GM21447 (cell line): ENCODE measurements around the gene POLR2J.

Experiments used
- ATAC-seq: cut with Tn5 transposase; IDR thresholded peaks from one replicate; pipeline ENCODE4 v1.9.1; 2021; ENCODE audit not compliant: unreplicated experiment

Gene POLR2J

GRCh38 chr7:102444961-102445673 is 33.6 kb downstream of the POLR2J start:
- peak; percentile 44 for ATAC-seq

DNA sequence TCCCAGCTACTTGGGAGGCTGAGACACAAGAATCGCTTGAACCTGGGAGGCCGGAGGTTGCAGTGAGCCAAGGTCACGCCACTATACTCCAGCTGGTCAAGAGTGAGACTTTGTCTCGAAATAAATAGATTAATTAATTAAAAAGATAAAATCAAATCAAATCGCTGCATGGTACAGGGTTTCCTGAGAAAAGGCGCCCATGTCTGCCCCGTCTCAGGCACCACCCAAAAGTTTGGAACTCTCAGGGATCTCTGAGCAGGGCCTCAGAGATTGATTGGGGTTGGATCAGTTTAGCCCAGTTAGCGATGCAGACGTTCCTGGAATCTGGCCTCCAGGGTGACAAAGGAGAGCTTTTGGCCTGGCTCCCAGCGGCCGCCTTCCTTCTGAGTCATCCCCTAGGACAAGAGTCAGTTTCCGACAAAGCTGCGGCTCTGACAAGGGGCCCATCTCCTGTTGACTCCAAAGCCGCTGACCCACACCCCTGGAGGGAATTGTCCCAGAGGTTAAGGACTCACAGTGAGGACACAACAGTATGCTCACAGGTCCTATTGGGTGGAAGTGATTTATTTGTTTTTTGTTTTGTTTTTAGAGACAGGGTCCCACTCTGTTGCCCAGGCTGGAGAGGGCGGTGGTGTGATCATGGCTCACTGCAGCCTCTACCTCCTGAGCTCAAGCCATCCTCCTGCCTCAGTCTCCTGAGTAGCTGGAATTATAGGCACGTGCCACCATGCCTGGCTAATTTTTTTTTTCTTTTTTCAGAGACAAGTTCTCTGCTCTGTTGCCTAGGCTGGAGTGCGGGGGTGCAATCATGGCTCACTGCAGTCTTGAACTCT is 38.5 kb downstream of the POLR2J start:
- no peak for ATAC-seq

DNA sequence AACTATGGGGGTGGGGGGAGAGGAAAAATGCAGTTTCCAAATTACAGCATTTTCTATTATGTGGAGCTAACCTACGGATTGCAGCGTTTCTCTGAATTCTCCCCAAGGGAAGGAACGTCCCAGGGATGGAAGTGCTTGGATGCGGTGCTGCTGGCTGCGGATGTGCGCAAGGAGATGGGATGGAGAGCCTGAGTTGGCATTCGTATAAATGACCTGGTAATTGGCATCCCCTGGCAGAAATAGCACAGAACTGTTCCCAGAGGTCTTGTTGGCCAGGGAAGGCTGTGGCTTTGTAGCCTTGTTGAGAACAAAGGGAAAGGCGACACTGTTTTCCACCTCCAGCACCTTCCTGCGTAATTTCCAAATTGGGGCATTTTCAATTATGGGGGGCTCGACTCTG is 42.6 kb downstream of the POLR2J start:
- ATAC-seq: no peak

DNA sequence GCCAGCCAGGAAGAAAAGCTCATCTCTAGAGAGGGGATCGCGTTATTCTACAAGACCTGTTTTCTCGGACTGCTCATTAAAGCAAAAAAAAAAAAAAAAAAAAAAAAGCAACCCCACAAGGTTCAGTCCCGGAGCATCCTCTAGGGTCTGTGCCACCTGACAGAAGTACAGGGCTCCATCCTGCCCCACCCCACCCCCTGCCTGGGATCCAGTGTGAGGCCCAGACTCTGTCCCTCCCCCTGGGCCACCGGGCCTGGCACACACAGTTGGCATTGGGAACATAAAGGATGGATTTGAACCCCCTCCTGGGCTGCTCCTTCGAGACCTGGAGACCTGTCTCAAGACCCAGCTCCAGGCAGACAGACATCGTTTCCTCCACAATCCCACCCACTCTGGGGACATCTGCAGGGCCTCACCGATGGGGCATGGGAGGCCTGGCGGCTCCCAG is 44.7 kb downstream of the POLR2J start:
- ATAC-seq: peak; percentile 6

DNA sequence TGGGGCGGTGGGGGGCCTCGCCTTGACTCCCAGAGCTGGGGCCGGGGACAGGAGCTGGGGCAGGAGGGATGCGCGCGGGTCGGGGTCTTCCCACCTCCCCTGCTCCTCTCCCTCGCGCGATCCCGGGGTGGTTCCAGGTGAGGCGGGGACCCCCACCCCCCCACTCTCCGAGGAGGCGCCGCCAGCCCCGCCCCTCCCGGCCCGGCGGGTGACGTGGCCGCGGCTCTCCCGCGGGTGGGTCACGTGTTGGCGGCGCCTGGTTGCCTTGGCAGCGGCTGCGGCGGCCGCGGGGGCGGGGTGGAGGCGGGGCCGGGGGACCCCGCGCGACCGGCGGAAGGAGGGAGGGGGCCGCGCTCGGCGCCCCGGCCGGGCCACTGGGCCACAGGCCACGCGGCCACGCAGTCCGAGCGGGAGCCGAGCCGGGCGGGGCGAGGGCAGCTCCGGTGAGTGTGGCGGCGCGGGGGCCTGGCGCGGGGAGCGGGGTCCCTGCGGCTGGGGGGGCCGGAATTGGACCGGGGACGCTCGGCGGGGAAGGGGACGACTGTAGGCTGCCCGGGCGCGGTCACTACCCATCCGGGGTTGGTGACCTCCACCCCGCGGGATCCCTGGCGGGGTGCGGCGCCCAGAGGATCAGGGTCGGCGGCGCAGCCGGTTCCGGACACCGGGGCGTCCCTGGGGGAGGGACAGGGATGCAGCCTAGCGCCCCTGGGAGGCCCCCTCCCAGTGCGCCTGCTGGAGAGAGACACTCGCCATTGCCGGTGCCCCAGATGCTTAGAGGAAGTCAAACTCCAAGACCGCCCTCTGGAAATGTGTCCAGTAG is 45.3 kb downstream of the POLR2J start, which contains the start of gene ORAI2:
Gene ORAI2, plus strand, starts transcription at position 357 of the 820 bp plus-strand sequence. CDS start 5,382 bp downstream, outside the sequence.
- ATAC-seq: peak; percentile 48

DNA sequence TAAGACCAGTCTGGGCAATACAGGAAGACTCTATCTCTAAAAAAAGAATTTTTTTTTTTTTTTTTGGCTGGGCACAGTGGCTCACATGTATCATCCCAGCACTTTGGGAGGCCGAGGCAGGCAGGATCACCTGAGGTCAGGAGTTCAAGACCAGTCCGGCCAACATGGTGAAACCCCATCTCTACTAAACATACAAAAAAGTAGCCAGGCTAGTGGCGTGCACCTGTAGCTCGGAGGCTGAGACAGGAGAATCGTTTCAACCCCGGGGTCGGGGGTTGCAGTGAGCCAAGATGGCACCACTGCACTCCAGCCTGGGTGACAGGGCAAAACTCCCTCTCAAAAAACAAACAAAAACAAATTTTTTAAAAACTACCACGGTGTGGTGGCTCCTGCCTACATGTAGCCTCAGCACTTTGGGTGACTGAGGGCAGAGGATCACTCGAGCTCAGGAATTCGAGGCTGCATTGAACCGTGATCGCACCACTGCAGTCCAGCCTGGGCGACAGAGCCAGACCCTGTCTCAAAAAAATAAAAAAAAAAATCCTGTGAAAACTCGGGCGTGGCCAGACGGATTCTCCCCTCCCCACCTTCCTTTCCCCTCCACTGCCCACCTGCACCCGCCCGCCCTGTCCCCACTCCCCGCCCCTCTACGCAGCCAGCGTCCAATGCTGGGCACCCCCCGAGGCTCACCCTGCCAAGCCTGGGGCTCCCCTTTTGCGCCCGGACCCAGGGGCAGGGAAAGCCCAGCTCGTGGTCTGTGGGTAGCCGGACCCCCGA is 46.1 kb downstream of the POLR2J start:
- peak; percentile 25 for ATAC-seq

- peak; percentile 33 for ATAC-seq
These were observed 47.0 kb downstream of the POLR2J start for GRCh38 chr7:102431617-102432298.

GRCh38 chr7:102429141-102429899 is 49.4 kb downstream of the POLR2J start:
- no peak for ATAC-seq

DNA sequence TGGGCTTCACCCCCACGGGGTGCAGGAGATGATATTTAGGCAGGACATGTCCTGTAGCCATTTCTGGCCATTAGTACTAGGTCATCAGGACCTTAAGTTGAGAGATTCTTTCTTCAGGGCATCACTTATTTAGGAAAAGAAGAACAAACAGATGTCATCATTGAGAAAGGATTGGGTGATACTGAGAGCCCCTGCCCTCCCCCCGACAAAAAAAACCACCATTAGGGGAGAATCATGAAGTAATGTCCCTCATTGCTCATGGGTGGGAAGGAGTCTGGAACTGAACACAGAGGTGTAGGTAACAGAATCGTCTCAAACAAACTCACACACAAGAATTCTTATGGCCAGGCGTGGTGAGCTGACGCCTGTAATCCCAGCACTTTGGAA is 51.7 kb downstream of the POLR2J start:
- no peak for ATAC-seq

DNA sequence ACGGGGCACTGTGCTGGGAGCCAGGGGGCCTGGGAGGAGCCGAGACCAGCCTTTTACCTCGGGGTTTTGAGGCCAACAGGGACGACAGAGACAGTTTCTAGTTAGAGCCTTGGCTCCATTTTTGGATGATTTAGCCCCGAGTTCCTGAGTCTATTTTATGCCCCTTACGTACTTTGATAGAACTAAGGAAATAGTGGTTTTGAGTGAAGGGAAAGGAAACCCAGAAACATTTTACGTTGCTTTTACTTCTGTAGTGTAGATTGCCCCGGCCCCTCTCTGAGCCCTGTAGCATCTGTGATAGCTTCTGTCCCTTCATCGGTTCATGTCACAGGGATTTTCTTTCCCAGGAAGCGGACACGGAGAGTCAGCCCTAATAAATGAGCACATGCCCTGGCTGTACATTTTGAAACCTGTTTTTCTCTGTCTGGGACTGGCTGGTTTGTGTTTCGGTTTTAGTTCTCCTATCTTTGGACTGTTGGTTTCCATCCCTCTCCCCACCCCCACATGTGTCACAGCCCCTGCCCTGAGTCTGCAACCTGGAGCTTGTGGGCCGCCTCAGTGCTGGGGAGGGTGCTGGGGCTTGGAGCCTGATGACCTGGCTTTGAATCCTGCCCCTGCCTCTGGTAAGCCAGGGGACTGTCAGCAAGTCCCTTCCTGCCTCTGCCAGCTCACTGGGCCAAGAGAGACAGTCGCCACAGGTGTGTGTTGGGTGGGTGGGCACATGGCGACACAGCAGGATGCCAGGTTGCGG is 52.3 kb downstream of the POLR2J start:
- peak; percentile 51 for ATAC-seq

DNA sequence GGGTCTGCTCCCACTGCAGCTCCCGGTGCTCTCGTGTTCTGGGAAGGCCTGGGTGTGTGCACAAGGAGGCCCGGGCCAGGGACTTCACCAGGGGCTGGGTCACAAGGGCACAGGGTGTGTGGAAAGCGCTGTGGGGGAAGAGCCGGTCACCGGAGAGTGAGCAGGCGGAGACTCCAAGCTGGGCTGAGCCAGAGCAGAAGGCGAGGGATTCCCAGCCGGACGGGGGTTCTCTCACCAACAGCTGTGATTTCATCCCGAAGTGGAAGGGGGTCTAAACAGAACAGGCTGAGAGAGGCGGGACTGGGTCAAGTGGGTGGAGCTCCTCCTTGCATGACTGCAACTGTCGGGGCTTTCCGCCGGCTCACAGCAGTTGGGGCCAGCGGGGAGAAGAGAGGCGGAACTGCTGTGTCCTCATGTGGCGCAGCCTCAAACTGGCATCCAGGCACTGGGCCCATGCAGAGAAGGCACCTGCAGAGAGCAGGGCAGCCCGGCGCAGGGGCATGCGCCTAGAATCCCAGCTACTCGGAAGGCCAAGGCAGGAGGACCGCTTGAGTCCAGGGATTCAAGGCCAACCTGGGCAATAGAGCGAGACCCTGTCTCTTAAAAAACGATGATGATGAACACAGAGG is 53.0 kb downstream of the POLR2J start:
- peak; percentile 69 for ATAC-seq

DNA sequence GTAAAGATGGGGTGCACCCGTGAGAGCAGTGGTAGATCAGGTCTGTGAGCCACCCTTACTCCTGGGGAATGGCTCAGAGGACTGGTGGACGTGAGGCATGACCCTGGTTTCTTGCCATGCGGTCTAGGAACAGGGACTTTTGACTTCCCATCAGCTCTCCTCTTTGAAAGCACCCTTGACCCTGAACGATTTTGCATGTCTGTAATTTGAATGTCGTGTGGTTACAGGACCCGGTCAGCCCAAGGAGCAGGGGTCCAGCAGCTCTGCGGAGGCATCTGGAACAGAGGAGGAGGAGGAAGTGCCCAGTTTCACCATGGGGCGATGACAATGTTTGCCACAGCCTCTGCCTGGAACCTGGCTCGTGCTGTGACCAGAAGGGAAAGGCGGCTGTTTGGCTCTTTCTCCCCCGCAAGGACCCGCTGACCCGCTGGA is 53.9 kb downstream of the POLR2J start:
- ATAC-seq: peak; percentile 40

DNA sequence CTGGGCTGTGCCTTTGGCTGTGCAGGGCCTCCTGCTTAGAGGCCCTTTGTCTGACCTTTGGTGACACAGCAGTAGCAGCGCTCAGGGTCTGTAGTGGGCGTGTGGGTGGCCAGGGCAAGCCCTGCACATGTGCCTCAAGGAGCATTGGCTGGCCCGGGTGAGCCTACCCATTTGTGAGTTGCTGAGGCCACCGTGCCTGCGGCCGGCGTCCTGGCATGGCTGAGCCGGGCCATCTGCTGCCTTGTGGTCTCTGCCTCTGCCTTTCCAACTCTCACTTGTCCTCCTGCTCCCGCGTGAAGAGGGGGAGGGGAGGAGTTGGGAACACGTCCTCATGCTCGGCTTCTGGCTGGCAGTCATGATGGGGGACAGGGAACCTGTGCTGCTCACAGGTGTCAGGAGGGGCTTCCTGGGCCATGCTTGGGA is 54.6 kb downstream of the POLR2J start:
- no peak for ATAC-seq
